Activated T-helper 1 cell treated with anti-CD3 and anti-CD28 coated beads, Interleukin-12 subunit alpha, Interleukin-12 subunit beta, Interleukin-2, Interleukin-4 antibody, amounts not matched to agents 30 ng/mL and 10 ng/mL and 1 ng/mL, durations not matched to agents 14 hours and 24 hours and 36 hours (primary cell): ENCODE data around the gene SCN5A. TPM values are rescaled to one million over a fixed set of nuclear protein-coding genes. Genes with fewer than 3 reads are reported as not detected.

ENCODE experiments used
- DNase-seq: peaks from one replicate; pipeline ENCODE4 v3.0.0; 2021; ENCODE audit warnings: low spot score
- H3K27ac Mint-ChIP-seq: one replicate; pipeline ENCODE4 v1.8.0; 2021; ENCODE audit warnings: mild to moderate bottlenecking, mixed read lengths
- H3K27me3 Mint-ChIP-seq: one replicate; pipeline ENCODE4 v1.8.0; 2022; ENCODE audit warnings: mild to moderate bottlenecking, moderate library complexity, mixed read lengths; ENCODE audit not compliant: insufficient read depth
- H3K36me3 Mint-ChIP-seq: one replicate; pipeline ENCODE4 v1.8.0; 2021; ENCODE audit warnings: low read depth, mixed read lengths
- H3K4me1 Mint-ChIP-seq: one replicate; pipeline ENCODE4 v1.8.0; 2021; ENCODE audit warnings: low read depth, mixed read lengths
- H3K4me3 Mint-ChIP-seq: one replicate; pipeline ENCODE4 v1.8.0; 2021; ENCODE audit warnings: mild to moderate bottlenecking, moderate library complexity, mixed read lengths
- H3K9me3 Mint-ChIP-seq: one replicate; pipeline ENCODE4 v1.8.0; 2021; ENCODE audit warnings: mixed read lengths
- intact Hi-C: fragments of 100-400 bp; cut with micrococcal nuclease; formaldehyde crosslinking; loops from one replicate; pipeline ENCODE4 v1.15.1; 2024
- total RNA-seq: library from RNA; stranded (reverse); gene quantifications from 2 replicates; pipeline ENCODE4 v1.2.3, GENCODE V29; 2022

Gene SCN5A
- total RNA-seq, 1 donor from 2014 or later, result not detected

GRCh38 chr3:38585791-38586420 lies 63.6 kb downstream of the SCN5A start:
- Mint-ChIP-seq H3K9me3 (no peaks in the 10 kb centered on the region), H3K27ac (no peak overlapping the region), H3K4me3 (no peak overlapping the region), H3K36me3 (no peaks in the 10 kb centered on the region), H3K27me3 (peaks cover 6% of the 10 kb centered on the region), H3K4me1 (no peaks in the 10 kb centered on the region)
- intact Hi-C loops, result no loop called here
- no peak for DNase-seq

- intact Hi-C loops, result no loop called here
- Mint-ChIP-seq H3K36me3 (no peaks in the 10 kb centered on the region), H3K9me3 (no peaks in the 10 kb centered on the region), H3K4me3 (no peak overlapping the region), H3K27me3 (peaks cover 3% of the 10 kb centered on the region), H3K27ac (no peak overlapping the region), H3K4me1 (no peaks in the 10 kb centered on the region)
- no peak for DNase-seq
These were observed 65.8 kb downstream of the SCN5A start for GRCh38 chr3:38583688-38584087.

- Mint-ChIP-seq H3K27me3 (peaks cover 3% of the 10 kb centered on the region), H3K4me1 (no peaks in the 10 kb centered on the region), H3K36me3 (no peaks in the 10 kb centered on the region), H3K27ac (no peak overlapping the region), H3K4me3 (no peak overlapping the region), H3K9me3 (no peaks in the 10 kb centered on the region)
- intact Hi-C loops, result no loop called here
- DNase-seq, result no peak
These were observed 66.4 kb downstream of the SCN5A start for GRCh38 chr3:38582941-38583645.

GRCh38 chr3:38582316-38582715 lies 67.2 kb downstream of the SCN5A start:
- no peak for DNase-seq
- no peak overlapping the region for H3K27ac Mint-ChIP-seq
- no peaks in the 10 kb centered on the region for H3K9me3 Mint-ChIP-seq
- peaks cover 3% of the 10 kb centered on the region for H3K27me3 Mint-ChIP-seq
- H3K4me3 Mint-ChIP-seq, result no peak overlapping the region
- no peaks in the 10 kb centered on the region for H3K36me3 Mint-ChIP-seq
- no peaks in the 10 kb centered on the region for H3K4me1 Mint-ChIP-seq
- intact Hi-C loops, result no loop called here

- intact Hi-C loops, result no loop called here
- no peak overlapping the region for H3K27ac Mint-ChIP-seq
- H3K9me3 Mint-ChIP-seq, result no peaks in the 10 kb centered on the region
- H3K36me3 Mint-ChIP-seq, result no peaks in the 10 kb centered on the region
- H3K4me1 Mint-ChIP-seq, result no peaks in the 10 kb centered on the region
- H3K27me3 Mint-ChIP-seq, result peaks cover 3% of the 10 kb centered on the region
- H3K4me3 Mint-ChIP-seq, result no peak overlapping the region
- DNase-seq, result no peak
These were observed 67.7 kb downstream of the SCN5A start for GRCh38 chr3:38581774-38582173.

- no peaks in the 10 kb centered on the region for H3K9me3 Mint-ChIP-seq
- no peaks in the 10 kb centered on the region for H3K4me1 Mint-ChIP-seq
- intact Hi-C loops, result no loop called here
- H3K4me3 Mint-ChIP-seq, result no peak overlapping the region
- H3K36me3 Mint-ChIP-seq, result no peaks in the 10 kb centered on the region
- no peak overlapping the region for H3K27ac Mint-ChIP-seq
- no peak for DNase-seq
- H3K27me3 Mint-ChIP-seq, result peaks cover 3% of the 10 kb centered on the region
These were observed 68.8 kb downstream of the SCN5A start for GRCh38 chr3:38580450-38581382.

GRCh38 chr3:38579551-38580449 lies 69.7 kb downstream of the SCN5A start:
- intact Hi-C loops, result no loop called here
- no peak overlapping the region for H3K27ac Mint-ChIP-seq
- no peaks in the 10 kb centered on the region for H3K4me1 Mint-ChIP-seq
- H3K27me3 Mint-ChIP-seq, result peaks cover 3% of the 10 kb centered on the region
- H3K9me3 Mint-ChIP-seq, result no peaks in the 10 kb centered on the region
- no peaks in the 10 kb centered on the region for H3K36me3 Mint-ChIP-seq
- no peak for DNase-seq
- H3K4me3 Mint-ChIP-seq, result no peak overlapping the region

GRCh38 chr3:38579141-38579540 lies 70.3 kb downstream of the SCN5A start:
- no peaks in the 10 kb centered on the region for H3K4me1 Mint-ChIP-seq
- H3K27ac Mint-ChIP-seq, result no peak overlapping the region
- H3K27me3 Mint-ChIP-seq, result peaks cover 3% of the 10 kb centered on the region
- DNase-seq, result no peak
- H3K36me3 Mint-ChIP-seq, result no peaks in the 10 kb centered on the region
- intact Hi-C loops, result no loop called here
- no peak overlapping the region for H3K4me3 Mint-ChIP-seq
- no peaks in the 10 kb centered on the region for H3K9me3 Mint-ChIP-seq

GRCh38 chr3:38578551-38578950 lies 70.9 kb downstream of the SCN5A start:
- no peak overlapping the region for H3K27ac Mint-ChIP-seq
- no peak overlapping the region for H3K4me3 Mint-ChIP-seq
- DNase-seq, result no peak
- no peaks in the 10 kb centered on the region for H3K36me3 Mint-ChIP-seq
- no peaks in the 10 kb centered on the region for H3K9me3 Mint-ChIP-seq
- intact Hi-C loops, result no loop called here
- H3K4me1 Mint-ChIP-seq, result no peaks in the 10 kb centered on the region
- peaks cover 5% of the 10 kb centered on the region for H3K27me3 Mint-ChIP-seq

- H3K36me3 Mint-ChIP-seq, result no peaks in the 10 kb centered on the region
- intact Hi-C loops, result no loop called here
- no peak overlapping the region for H3K4me3 Mint-ChIP-seq
These were observed 71.4 kb downstream of the SCN5A start for GRCh38 chr3:38578081-38578475.

GRCh38 chr3:38577371-38578080 lies 72.0 kb downstream of the SCN5A start:
- Mint-ChIP-seq H3K4me3 (no peak overlapping the region), H3K9me3 (no peaks in the 10 kb centered on the region), H3K27ac (no peak overlapping the region), H3K36me3 (no peaks in the 10 kb centered on the region), H3K4me1 (no peaks in the 10 kb centered on the region), H3K27me3 (peaks cover 2% of the 10 kb centered on the region)
- intact Hi-C loops, result no loop called here
- DNase-seq, result no peak

More at GRCh38 chr3:38578081-38578475, 71.4 kb downstream of the SCN5A start:
- Mint-ChIP-seq H3K4me1 (no peaks in the 10 kb centered on the region), H3K27me3 (peaks cover 4% of the 10 kb centered on the region), H3K27ac (no peak overlapping the region), H3K9me3 (no peaks in the 10 kb centered on the region)
- DNase-seq, result no peak
